NCI-H1092 (cell line): ENCODE measurements around the gene MUC5AC.

Experiments
- DNase-seq: peaks from one replicate; lab custom pipeline; 2025; lab: John Stamatoyannopoulos, UW

MUC5AC gene

GRCh38 chr11:1226226-1226985, 68.7 kb downstream of the MUC5AC start:
- DNase-seq: no peak

GRCh38 chr11:1226986-1227550, 69.3 kb downstream of the MUC5AC start:
- DNase-seq: no peak

DNA sequence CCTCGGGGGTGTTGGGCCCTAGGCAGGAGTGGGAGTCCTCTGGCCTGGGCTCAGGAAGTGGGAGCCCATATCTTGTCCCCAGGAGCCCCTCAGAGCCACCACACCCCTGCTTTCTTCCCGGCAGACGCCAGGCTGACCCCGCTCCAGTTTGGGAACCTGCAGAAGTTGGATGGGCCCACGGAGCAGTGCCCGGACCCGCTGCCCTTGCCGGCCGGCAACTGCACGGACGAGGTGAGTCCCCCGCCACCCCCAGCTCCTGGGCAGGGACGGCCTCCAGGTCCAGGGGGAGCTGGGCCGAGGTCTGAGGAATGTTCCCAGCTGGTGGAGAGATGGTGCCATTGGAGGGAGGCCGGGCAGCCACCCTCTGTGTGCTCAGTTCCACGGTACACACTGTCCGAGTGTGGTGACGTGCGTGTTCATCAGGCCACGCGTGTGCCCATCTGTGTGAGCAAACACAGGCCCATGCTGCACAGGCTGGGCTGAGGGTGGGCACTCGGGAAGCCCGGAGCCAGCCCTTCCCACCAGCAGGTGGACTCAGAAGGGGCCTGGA, 69.9 kb downstream of the MUC5AC start:
- DNase-seq: no peak

DNA sequence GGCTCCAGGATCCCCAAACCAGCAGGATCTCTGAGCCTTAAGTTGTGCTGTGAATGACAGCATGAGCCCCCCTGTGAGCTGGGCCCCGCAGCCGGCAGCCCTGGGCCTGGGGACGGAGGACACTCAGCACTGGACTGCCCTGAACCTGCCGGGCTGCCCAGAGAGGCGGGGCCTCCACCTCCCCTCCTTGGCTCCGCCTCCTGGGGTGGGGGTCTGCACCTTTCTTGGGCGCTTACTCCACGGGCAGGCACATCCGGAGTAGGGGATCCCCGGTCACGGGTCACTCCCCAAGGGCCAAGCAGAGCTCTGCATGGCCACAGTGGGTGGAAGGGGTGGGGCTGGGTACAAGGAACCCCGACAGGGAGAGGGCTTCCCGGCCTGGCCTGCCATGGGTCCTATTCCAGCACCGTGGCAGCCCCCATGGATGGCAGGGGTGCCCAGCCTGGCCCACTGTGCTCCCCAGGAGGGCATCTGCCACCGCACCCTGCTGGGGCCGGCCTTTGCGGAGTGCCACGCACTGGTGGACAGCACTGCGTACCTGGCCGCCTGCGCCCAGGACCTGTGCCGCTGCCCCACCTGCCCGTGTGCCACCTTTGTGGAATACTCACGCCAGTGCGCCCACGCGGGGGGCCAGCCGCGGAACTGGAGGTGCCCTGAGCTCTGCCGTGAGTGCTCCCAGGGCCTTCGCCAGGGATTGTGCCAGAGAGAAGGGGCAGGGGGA, 70.5 kb downstream of the MUC5AC start:
- no peak for DNase-seq

DNA sequence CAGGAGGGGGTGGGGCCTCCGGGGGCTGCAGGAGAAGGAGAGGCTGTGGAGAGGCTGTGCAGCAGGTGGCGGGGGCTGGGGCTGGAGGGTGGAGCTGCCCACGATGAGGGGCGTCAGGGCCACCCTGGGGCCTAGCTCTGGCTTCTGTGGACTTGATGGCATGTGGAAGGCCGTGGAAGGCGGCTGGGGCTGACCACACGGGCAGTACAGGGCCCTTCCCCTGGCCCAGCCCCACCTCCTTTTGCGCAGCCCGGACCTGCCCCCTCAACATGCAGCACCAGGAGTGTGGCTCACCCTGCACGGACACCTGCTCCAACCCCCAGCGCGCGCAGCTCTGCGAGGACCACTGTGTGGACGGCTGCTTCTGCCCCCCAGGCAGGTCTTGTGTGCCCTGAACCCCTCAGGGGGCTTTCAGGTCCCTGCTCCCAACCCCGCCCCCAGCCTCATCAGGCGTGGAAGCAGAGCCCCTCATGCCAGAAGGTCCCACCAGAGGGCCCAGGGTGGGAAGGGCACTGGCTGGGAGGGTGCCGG, 71.2 kb downstream of the MUC5AC start:
- DNase-seq: no peak

DNA sequence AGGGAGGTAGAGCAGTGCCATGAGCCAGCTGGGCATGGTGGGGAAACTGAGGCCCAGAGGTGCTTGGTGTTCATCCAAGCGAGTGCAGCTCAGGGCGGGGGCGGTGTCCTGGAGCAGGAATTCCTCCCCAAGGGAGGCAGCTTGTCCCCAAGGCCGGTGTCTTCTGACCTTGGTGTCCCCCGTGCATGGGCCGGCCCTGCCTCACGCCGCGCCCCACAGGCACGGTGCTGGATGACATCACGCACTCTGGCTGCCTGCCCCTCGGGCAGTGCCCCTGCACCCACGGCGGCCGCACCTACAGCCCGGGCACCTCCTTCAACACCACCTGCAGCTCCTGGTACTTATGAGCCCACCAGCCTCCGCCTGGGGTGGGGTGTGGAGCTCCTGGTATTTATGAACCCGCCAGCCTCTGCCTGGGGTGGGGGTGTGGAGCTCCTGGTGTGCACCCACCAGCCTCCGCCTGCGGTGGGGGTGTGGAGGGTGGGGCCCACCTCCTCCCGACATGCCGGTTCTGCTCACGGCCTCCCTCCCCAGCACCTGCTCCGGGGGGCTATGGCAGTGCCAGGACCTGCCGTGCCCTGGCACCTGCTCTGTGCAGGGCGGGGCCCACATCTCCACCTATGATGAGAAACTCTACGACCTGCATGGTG, 71.8 kb downstream of the MUC5AC start:
- DNase-seq: no peak

GRCh38 chr11:1230121-1230455, 72.3 kb downstream of the MUC5AC start:
- no peak for DNase-seq

GRCh38 chr11:1230456-1231395, 73.0 kb downstream of the MUC5AC start:
- DNase-seq: no peak

DNA sequence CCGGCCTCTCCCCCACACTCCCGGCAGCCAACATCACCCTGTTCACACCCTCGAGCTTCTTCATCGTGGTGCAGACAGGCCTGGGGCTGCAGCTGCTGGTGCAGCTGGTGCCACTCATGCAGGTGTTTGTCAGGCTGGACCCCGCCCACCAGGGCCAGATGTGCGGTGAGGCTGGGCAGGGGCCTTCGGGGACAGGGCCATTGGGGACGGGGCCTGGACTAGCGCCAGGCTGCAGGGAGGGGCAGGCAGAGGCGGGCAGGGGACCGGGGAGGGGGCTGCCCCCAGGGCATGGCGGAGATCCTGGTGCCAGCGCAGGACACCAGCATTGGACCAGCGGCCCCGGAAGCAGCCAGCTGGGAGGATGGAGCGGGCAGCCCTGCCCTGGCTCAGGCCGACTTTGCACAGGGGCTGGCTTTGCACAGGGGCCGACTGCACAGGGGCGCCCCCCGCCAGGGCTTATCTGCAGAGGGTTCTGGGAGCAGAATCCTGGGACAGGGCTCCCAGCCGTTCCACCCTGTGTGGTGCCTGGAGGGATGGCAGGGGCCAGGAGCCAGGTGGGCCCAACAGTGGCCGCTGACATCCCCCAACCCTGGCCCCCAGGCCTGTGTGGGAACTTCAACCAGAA, 73.8 kb downstream of the MUC5AC start:
- DNase-seq: no peak

GRCh38 chr11:1232021-1232882, 74.5 kb downstream of the MUC5AC start:
- no peak for DNase-seq

GRCh38 chr11:1232883-1233321, 75.1 kb downstream of the MUC5AC start:
- no peak for DNase-seq

GRCh38 chr11:1233351-1234053, 75.7 kb downstream of the MUC5AC start:
- DNase-seq: no peak

DNA sequence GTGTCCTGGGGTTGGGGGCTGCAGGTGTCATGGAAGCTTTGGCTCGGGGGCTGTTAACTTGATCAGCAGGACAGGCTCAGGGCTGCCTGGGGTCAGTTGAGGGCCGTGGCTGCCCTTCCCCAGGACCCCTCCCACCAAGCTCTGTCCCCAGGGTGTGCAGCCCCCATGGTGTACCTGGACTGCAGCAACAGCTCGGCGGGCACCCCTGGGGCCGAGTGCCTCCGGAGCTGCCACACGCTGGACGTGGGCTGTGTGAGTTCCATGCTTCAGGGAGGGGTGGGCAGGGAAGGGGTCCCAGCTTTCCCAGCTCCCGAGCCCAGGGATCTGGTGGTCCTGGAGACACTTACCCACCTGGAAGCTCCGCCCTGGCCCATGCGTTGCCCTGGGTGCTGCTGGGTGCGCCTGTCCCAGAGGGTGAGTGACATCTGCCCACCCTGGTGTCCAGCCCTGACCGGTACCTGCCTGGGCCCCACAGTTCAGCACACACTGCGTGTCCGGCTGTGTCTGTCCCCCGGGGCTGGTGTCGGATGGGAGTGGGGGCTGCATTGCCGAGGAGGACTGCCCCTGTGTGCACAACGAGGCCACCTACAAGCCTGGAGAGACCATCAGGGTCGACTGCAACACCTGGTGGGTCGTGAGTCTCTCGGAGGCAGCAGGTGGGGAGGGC, 76.4 kb downstream of the MUC5AC start:
- no peak for DNase-seq

- no peak for DNase-seq
These were observed 77.1 kb downstream of the MUC5AC start for GRCh38 chr11:1234771-1235305.

DNA sequence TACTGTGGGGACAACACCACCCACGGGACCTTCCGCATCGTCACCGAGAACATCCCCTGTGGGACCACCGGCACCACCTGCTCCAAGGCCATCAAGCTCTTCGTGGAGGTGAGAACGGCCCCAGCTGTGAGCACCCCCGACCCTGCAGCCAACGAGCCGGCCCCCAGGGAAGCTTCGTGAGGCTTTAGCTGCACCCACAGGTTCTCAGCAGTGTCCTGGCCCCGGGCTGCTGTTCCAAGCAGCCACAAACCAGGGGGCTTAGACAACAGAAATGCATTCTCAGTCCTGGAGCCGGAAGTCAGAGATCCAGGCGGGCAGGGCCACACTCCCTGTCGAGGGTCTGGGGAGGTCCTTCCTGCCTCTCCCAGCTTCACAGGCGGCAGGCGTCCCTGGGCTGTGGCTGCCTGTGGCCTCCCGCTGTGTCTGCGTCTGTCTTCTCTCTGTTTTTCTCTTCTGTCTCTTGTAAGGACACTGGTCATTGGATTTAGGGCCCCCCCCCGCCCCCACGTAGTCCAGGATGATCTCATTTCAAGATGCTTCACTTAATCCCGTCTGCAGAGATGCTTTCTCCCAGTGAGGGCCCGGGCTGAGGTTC, 77.7 kb downstream of the MUC5AC start:
- DNase-seq: no peak

DNA sequence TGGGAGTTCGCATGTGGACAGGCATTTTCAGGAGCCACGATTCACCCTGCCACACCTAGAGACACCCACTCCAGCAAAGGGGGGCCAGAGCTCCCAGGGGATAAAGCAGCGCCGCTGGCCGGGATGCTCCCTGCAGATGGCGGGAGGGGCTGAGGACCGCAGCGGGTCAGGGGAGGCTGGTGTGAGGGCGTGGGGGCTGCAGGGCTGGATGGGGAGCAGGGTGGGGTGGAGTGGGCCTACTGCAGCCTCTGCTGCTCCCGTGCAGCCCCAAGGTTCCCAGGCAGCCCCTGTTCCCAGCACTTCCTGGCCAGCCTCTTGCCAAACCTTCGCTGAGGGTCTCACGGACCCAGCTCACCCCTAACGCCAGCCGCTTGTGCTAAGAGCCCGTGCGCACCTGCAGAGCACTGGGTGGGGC, 78.2 kb downstream of the MUC5AC start:
- no peak for DNase-seq

DNA sequence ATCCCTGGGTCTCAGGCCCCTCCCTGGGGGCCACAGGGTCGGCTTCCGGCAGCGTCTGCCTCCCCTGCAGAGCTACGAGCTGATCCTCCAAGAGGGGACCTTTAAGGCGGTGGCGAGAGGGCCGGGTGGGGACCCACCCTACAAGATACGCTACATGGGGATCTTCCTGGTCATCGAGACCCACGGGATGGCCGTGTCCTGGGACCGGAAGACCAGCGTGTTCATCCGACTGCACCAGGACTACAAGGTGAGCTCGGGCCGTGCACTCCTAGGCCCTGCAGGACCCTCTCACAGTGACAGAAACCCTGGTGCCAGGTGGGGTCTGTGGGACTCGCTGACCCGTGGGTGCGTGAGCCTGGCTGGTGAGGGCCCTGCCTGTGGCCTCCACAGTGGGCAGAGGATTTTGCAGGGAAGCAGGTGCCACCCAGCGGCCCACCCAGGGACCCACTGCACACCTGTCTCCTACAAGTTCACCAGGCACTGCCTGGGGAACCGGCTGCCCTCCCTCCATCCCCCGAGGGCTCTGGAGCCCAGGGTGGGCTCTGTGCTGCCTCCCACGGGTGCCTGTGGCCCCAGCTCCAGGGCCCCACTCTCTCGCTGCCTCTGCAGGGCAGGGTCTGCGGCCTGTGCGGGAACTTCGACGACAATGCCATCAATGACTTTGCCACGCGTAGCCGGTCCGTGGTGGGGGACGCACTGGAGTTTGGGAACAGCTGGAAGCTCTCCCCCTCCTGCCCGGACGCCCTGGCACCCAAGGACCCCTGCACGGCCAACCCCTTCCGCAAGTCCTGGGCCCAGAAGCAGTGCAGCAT, 78.8 kb downstream of the MUC5AC start:
- DNase-seq: no peak
